ENCODE measurements around the gene WDR27.

- TF ChIP-seq CTCF (conservative IDR thresholded peaks at IDR 0.05; ENCODE audit: low read length) (no peak), EZH2phosphoT487 (IDR thresholded peaks at IDR 0.05; ENCODE audit: borderline replicate concordance, low read depth, low read length) (no peak)
Observed at GRCh38 chr6:169495601-169496000, 206.2 kb downstream of the WDR27 start.
